HUES48 (cell line): ENCODE data around the gene RTCB.

ENCODE experiments used
- H3K27ac ChIP-seq: one replicate; pipeline ENCODE4 v1.7.0; 2013; ENCODE audit warnings: low read depth, low read length, inconsistent platforms
- H3K27me3 ChIP-seq: 2 replicates; pipeline ENCODE4 v1.6.1; 2013; ENCODE audit warnings: mild to moderate bottlenecking, low read length; ENCODE audit not compliant: control insufficient read depth, insufficient read depth
- H3K36me3 ChIP-seq: 2 replicates; pipeline ENCODE4 v1.6.1; 2013; ENCODE audit warnings: low read length; ENCODE audit not compliant: control insufficient read depth, insufficient read depth
- H3K4me1 ChIP-seq: 2 replicates; pipeline ENCODE4 v1.6.1; 2013; ENCODE audit warnings: mild to moderate bottlenecking, low read length; ENCODE audit not compliant: control insufficient read depth, insufficient read depth
- H3K4me3 ChIP-seq: 2 replicates; pipeline ENCODE4 v1.5.1; 2013; ENCODE audit warnings: mild to moderate bottlenecking, low read depth, low read length
- H3K9ac ChIP-seq: 2 replicates; pipeline ENCODE4 v1.6.1; 2013; ENCODE audit warnings: mild to moderate bottlenecking, low read depth, low read length, moderate library complexity
- H3K9me3 ChIP-seq: 2 replicates; pipeline ENCODE4 v1.6.1; 2013; ENCODE audit warnings: low read length; ENCODE audit not compliant: control insufficient read depth, insufficient read depth

RTCB gene

DNA sequence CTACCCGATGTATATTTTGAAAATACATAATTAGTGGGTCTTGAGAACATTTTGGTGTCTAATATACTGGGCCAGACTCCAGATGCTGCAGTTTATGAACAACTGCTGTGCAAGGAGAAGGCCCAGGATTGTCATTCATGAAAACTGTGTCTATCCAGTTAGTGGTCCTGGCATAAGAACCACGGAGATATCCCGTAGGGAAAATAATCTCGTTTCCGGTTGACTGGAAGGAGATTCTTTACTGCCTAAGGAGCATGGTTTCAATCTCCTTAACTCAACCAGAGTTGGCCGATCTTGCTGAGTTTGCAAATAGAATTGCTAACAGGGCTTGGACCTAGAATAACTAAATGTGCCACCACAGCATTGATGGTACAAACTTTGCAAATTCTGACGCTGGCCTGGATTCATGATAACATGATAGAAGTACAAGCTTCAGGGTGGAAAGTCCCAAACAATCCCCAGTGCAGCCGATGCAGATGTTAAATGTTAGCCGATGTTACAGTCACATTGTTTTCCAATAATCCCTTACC, 4.6 kb upstream of the RTCB start:
- H3K4me3 ChIP-seq = no peak overlapping the region
- peaks cover 8% of the 10 kb centered on the region; the same call in 1 of the 2 replicates for H3K4me1 ChIP-seq
- H3K36me3 ChIP-seq = no peaks in the 10 kb centered on the region
- peaks cover 19% of the 10 kb centered on the region for H3K27me3 ChIP-seq
- no peak overlapping the region for H3K27ac ChIP-seq
- no peaks in the 10 kb centered on the region for H3K9me3 ChIP-seq
- no peak overlapping the region for H3K9ac ChIP-seq

DNA sequence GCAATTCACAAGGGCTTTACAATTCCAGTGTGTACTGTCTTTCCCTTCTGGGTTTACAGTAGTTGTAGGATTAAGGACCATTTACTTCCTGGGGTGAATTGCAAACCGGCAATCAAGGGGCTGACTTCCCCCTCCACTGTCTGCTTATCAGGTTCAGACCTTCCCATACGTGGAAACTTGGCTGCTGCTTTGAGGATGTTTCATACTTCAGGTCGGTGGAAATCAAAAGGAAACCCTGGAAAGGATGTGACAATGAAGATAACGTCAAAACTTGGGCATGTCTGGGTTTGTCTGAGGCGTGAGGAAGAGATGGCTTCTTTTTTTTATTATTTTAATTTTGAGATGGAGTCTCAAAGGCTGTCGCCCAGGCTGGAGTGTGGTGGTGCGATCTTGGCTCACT, 2.1 kb upstream of the RTCB start:
- H3K4me1 ChIP-seq = peaks cover 14% of the 10 kb centered on the region
- H3K4me3 ChIP-seq = no peak overlapping the region
- H3K27me3 ChIP-seq = peaks cover 8% of the 10 kb centered on the region
- H3K9me3 ChIP-seq = no peaks in the 10 kb centered on the region
- H3K27ac ChIP-seq = no peak overlapping the region
- H3K9ac ChIP-seq = no peak overlapping the region; the same call in 1 of the 2 replicates
- peaks cover 10% of the 10 kb centered on the region; the same call in 1 of the 2 replicates for H3K36me3 ChIP-seq

DNA sequence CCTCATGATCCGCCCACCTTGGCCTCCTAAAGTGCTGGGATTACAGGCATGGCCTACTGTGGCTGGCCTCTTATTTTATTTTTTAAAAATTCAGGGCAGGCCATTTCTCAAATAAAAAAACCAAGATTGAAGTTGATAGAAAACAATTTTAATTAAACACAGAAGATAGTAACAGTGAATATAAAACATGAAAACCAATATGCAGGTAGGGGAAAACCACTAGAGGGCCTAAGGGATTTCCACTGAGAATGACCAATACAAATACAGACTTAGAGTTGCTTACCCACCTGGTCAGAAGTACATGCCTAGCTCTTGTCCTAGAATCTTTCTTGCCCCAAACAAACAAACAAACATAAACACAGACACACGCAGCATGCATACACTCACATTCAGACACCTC, 1.7 kb upstream of the RTCB start:
- H3K4me3 ChIP-seq = no peak overlapping the region
- no peak overlapping the region; the same call in 1 of the 2 replicates for H3K9ac ChIP-seq
- H3K27ac ChIP-seq = no peak overlapping the region
- peaks cover 8% of the 10 kb centered on the region for H3K27me3 ChIP-seq
- H3K4me1 ChIP-seq = peaks cover 14% of the 10 kb centered on the region
- no peaks in the 10 kb centered on the region for H3K9me3 ChIP-seq
- H3K36me3 ChIP-seq = peaks cover 13% of the 10 kb centered on the region

DNA sequence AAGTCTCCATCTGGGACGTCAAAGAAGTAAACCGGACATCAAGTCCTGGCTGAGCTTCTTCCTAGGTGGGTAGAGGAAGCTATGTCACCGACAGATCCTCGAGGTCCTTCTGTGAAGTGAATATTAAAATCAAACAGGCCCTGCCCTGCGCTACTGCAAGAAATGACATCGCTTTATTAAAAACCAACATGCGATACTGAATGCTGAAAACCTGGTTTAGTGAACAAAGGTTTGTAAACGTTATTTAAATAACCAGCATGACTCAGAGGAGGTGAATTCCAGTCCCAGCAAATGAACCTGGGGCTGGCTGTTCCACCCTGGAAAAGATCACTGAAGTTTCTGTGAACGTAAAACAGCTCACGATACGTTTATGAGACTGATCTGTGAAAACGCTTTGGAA, 645 bp downstream of the RTCB start:
- Histone ChIP-seq H3K9ac (peak overlapping the region; percentile 72), H3K36me3 (peaks cover 37% of the 10 kb centered on the region), H3K9me3 (no peaks in the 10 kb centered on the region), H3K4me1 (peaks cover 14% of the 10 kb centered on the region), H3K27ac (peak overlapping the region; percentile 85), H3K4me3 (peak overlapping the region; percentile 87), H3K27me3 (no peaks in the 10 kb centered on the region; the same call in 1 of the 2 replicates)

DNA sequence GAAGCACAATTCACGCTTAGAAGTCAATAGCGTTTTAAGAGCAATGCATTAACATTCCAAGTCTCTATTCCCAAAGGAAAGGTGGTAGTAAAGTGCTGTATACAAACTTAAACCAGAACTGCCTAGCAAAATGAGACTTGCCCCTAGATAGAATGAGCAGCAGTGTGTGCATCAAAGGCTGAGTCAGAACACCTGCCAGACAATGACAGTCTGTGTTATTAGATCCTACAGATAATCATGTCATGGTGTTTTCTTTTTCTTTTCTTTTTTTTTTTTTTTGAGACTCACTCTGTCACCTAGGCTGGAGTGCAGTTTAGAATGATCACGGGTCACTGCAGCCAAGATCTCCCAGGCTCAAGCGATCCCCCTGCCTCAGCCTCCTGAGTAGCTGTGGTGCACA, 1.6 kb downstream of the RTCB start:
- H3K27ac ChIP-seq = no peak overlapping the region
- peak overlapping the region; percentile 87; the same call in 1 of the 2 replicates for H3K4me3 ChIP-seq
- H3K36me3 ChIP-seq = peaks cover 46% of the 10 kb centered on the region
- no peak overlapping the region for H3K9ac ChIP-seq
- peaks cover 14% of the 10 kb centered on the region for H3K4me1 ChIP-seq
- no peaks in the 10 kb centered on the region for H3K9me3 ChIP-seq
- no peaks in the 10 kb centered on the region for H3K27me3 ChIP-seq

DNA sequence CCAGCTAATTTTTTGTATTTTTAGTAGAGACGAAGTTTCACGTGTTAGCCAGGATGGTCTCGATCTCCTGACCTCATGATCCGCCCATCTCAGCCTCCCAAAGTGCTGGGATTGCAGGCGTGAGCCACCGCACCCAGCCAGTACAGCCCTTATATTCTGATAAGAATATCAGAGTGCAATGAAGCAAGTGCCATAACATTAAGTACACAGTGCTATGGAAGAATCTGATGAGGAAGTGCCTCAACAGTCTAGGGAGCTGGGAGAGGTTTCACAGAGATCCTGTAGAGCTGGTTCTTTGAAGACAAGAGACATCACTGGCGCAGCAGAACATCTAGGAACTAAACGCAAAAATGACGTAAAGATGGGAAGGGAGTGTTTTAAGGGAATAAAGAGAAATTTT, 2.1 kb downstream of the RTCB start:
- peaks cover 14% of the 10 kb centered on the region for H3K4me1 ChIP-seq

DNA sequence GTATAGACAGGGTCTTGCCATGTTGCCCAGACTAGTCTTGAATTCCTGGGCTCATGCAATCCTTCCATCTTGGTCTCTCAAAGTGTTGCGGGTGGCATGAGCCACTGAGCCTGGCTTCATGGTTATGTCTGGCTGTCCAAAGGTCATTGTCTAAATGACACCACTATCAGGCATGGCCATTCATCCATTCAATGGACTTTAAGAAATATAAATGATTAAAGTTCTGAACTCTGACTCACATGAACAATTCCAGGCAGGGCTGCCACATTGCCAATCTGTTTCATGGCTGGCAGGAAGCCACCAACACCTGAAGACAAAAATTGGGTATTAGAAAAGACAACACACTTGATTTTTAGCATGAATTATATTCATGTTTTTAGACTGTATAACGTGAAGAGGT, 4.1 kb downstream of the RTCB start:
- no peak overlapping the region for H3K27ac ChIP-seq
- H3K4me1 ChIP-seq = peaks cover 11% of the 10 kb centered on the region

More for the DNA sequence above, 2.1 kb downstream of the RTCB start:
- H3K9me3 ChIP-seq = no peaks in the 10 kb centered on the region
- H3K36me3 ChIP-seq = peaks cover 51% of the 10 kb centered on the region
- H3K27ac ChIP-seq = no peak overlapping the region
- no peak overlapping the region for H3K4me3 ChIP-seq
- no peaks in the 10 kb centered on the region for H3K27me3 ChIP-seq
- no peak overlapping the region for H3K9ac ChIP-seq

DNA sequence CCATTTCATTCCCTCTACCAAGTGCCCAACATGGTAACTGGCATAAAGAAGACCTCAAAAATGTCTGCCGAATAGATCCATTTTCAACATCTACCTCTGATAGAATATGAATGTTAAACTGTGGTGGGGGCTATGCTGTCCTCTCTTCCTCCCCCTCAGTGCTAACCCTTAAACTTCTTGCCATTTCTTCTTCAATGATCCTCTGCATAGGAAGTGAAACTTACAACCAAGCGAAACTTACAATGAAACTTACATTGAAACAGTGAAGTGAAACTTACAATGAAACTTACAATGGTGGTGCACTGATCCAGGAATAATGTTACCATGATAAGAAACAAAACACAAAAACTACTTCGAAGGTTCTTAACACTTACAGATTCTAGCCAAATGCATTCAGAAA, 4.7 kb downstream of the RTCB start:
- peaks cover 73% of the 10 kb centered on the region for H3K36me3 ChIP-seq
- H3K4me1 ChIP-seq = peaks cover 8% of the 10 kb centered on the region
- H3K27ac ChIP-seq = no peak overlapping the region
- no peaks in the 10 kb centered on the region for H3K9me3 ChIP-seq
- no peak overlapping the region for H3K4me3 ChIP-seq
- no peaks in the 10 kb centered on the region for H3K27me3 ChIP-seq
- H3K9ac ChIP-seq = no peak overlapping the region

More for the DNA sequence above, 4.1 kb downstream of the RTCB start:
- Histone ChIP-seq H3K4me3 (no peak overlapping the region), H3K9me3 (no peaks in the 10 kb centered on the region), H3K36me3 (peaks cover 69% of the 10 kb centered on the region), H3K9ac (no peak overlapping the region), H3K27me3 (no peaks in the 10 kb centered on the region)

DNA sequence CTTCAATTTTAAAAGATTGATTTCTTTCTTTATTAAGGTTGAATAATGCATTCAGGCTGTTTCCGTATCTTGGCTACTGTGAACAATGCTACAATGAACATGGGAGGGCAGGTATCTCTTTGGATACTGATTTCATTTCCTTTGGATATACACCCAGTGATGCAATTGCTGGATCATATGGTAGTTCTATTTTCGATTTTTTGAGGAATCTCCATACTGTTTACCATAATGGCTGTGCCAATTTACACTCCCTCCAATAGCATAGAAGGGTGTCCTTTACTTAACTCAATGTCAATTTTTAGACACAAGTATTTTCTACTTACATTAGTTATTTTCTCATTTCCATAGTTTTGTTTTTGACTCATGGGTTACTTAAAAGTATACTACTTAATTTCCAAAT, 8.0 kb downstream of the RTCB start:
- Histone ChIP-seq H3K4me3 (no peak overlapping the region), H3K4me1 (no peaks in the 10 kb centered on the region), H3K9me3 (no peaks in the 10 kb centered on the region), H3K9ac (no peak overlapping the region), H3K36me3 (peaks cover 94% of the 10 kb centered on the region), H3K27ac (no peak overlapping the region), H3K27me3 (no peaks in the 10 kb centered on the region)

DNA sequence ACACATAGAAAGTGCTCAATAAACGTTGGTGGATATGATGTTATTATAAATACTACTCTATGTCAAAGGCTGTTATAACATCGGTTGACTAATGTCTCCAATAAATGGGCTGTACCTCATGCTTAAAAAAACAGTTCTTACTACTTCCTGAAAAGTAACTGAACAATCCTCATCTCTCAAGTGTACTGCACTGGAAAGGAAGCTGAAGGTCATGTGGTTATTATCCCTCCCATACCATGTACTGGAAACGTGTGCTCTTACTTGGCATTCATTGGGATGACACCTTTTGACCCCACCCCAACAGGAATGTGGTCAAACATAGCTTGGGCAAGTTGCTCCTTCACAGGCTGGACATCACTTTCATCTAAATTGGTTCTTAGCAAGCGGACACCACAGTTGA, 10.6 kb downstream of the RTCB start:
- Histone ChIP-seq H3K9me3 (no peaks in the 10 kb centered on the region), H3K27ac (no peak overlapping the region), H3K9ac (no peak overlapping the region), H3K27me3 (no peaks in the 10 kb centered on the region), H3K4me1 (no peaks in the 10 kb centered on the region), H3K36me3 (peaks cover 95% of the 10 kb centered on the region), H3K4me3 (no peak overlapping the region)

DNA sequence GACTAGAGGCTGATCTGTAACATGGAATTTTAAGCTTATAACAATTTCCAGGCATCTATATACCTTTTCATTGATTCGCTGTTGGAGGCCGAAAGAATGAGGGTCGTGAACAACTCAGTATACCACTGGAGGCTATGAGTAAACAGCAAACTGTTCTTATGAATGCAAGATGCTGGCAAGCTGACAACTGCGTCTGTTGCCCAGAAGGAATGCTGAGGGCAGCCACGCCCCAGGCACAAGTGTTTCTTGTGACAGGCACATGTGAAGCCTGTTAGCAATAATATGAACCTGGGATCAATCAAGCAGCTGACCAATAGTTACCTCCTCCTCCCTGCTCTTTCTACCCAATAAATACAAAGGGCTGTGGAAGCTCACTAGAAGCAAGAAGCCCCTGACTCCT, 15.3 kb downstream of the RTCB start:
- Histone ChIP-seq H3K27ac (no peak overlapping the region), H3K9me3 (no peaks in the 10 kb centered on the region), H3K27me3 (no peaks in the 10 kb centered on the region), H3K9ac (no peak overlapping the region), H3K4me1 (no peaks in the 10 kb centered on the region), H3K4me3 (no peak overlapping the region), H3K36me3 (peaks cover 98% of the 10 kb centered on the region)
